HepG2 (cell line): ENCODE measurements around the gene CALR. TPM values are rescaled to one million over a fixed set of nuclear protein-coding genes. Genes with fewer than 3 reads are reported as not detected.

Experiments
- FOXP1 ChIP-seq, 2 experiments: fragments of 450-650 bp in 1 of 2; IDR thresholded peaks; 2 replicates each; pipeline ENCODE4 v1.6.1; 2017 to 2018; ENCODE audit warnings: antibody characterized with exemption in 1 of 2
- GATAD1 ChIP-seq: IDR thresholded peaks from 2 replicates; pipeline ENCODE4 v1.6.1; 2016; ENCODE audit warnings: missing genetic modification reagents, missing compliant biosample characterization
- KAT2B ChIP-seq: fragments of 150-350 bp; IDR thresholded peaks from 2 replicates; pipeline ENCODE4 v1.6.1; 2014; ENCODE audit warnings: low read depth, low read length, borderline replicate concordance
- KLF9 ChIP-seq: IDR thresholded peaks from 2 replicates; pipeline ENCODE4 v1.6.1; 2016; ENCODE audit warnings: low read depth
- KMT2A ChIP-seq: sonication (generic); formaldehyde crosslinking; IDR thresholded peaks from 2 replicates; pipeline ENCODE4 v1.4.0; 2020; ENCODE audit warnings: missing genetic modification reagents
- MEF2D ChIP-seq: sonication (generic); formaldehyde crosslinking; IDR thresholded peaks from 2 replicates; pipeline ENCODE4 v1.5.1; 2020; ENCODE audit warnings: mild to moderate bottlenecking, missing genetic modification reagents
- MLXIP ChIP-seq: sonication (generic); formaldehyde crosslinking; IDR thresholded peaks from 2 replicates; pipeline ENCODE4 v1.9.0; 2021; ENCODE audit warnings: missing genetic modification reagents, borderline replicate concordance
- PITX1 ChIP-seq: sonication (generic); formaldehyde crosslinking; IDR thresholded peaks from 2 replicates; pipeline ENCODE4 v1.5.1; 2020; ENCODE audit warnings: mild to moderate bottlenecking, missing genetic modification reagents
- PRDM10 ChIP-seq: sonication (generic); formaldehyde crosslinking; IDR thresholded peaks from 2 replicates; pipeline ENCODE4 v1.4.0; 2020; ENCODE audit warnings: low read depth, missing genetic modification reagents
- RERE ChIP-seq: IDR thresholded peaks from 2 replicates; pipeline ENCODE4 v1.6.1; 2016; ENCODE audit warnings: low read depth, missing genetic modification reagents, missing compliant biosample characterization
- TEAD2 ChIP-seq: sonication (generic); formaldehyde crosslinking; IDR thresholded peaks from 2 replicates; pipeline ENCODE4 v1.9.0; 2021; ENCODE audit warnings: missing genetic modification reagents
- ZNF33B ChIP-seq: sonication (generic); formaldehyde crosslinking; IDR thresholded peaks from 2 replicates; pipeline ENCODE4 v1.5.1; 2020; ENCODE audit warnings: mild to moderate bottlenecking, missing genetic modification reagents
- ZNF576 ChIP-seq: sonication (generic); formaldehyde crosslinking; IDR thresholded peaks from 2 replicates; pipeline ENCODE4 v1.4.0; 2020; ENCODE audit warnings: mild to moderate bottlenecking, missing genetic modification reagents
- ZNF589 ChIP-seq: sonication (generic); formaldehyde crosslinking; conservative IDR thresholded peaks from 2 replicates; pipeline ENCODE4 v1.8.0; 2022; ENCODE audit warnings: mild to moderate bottlenecking, moderate library complexity, missing genetic modification reagents
- ZNF614 ChIP-seq: IDR thresholded peaks from 2 replicates; pipeline ENCODE4 v1.6.1; 2018; ENCODE audit warnings: missing biosample characterization, missing genetic modification reagents, inconsistent platforms, borderline replicate concordance
- polyA plus RNA-seq, 8 experiments: library from polyadenylated mRNA; depleted of rRNA in 3 of 8; stranded (reverse) in 7 of 8; unstranded in 1 of 8; fragments of >200 nt; fragmentation: Illumina TruSeq in 4 of 8; extraction: Trizol in 4 of 8; gene quantifications; 2 replicates each; pipeline versions ENCODE4 v1.2.1 to v1.2.3, GENCODE V29; 2011 to 2016; ENCODE audit warnings: low read depth in 4 of 8, missing spikeins in 1 of 8, mixed read lengths in 1 of 8; ENCODE audit not compliant: insufficient read depth in 1 of 8
- total RNA-seq, 5 experiments: library from RNA; depleted of rRNA; stranded (reverse); fragments of >200 nt; fragmentation: Illumina TruSeq; extraction: Trizol; gene quantifications; 2 replicates each; pipeline ENCODE4 v1.2.3, GENCODE V29; 2016; ENCODE audit warnings: low read depth in 1 of 5

Gene CALR
- total and polyA plus RNA-seq, 2 of the 13 experiments (the other 11 are each of a cell fraction or from before 2014, with no cell fraction given): 898 to 934 TPM

GRCh38 chr19:12890787-12891552, 47.4 kb upstream of the CALR start, which contains the start of gene GCDH (continued):
- no peak for TF ChIP-seq KAT2B
- TF ChIP-seq ZNF614 (CRISPR knock-in tag): no peak
- no peak for TF ChIP-seq MLXIP (CRISPR knock-in tag)
- TF ChIP-seq KMT2A: no peak; the same call in none of the 2 replicates
- TF ChIP-seq GATAD1: peak; percentile 98
- TF ChIP-seq PRDM10 (CRISPR knock-in tag): peak; percentile 45; the same call in 1 of the 2 replicates
- no peak for TF ChIP-seq TEAD2 (CRISPR knock-in tag)
- TF ChIP-seq FOXP1 (IDR thresholded peaks at IDR 0.05): no peak
- TF ChIP-seq FOXP1 (CRISPR knock-in tag; IDR thresholded peaks at IDR 0.05): no peak
- no peak; the same call in 1 of the 2 replicates for TF ChIP-seq ZNF576
- TF ChIP-seq ZNF33B (CRISPR knock-in tag): peak; percentile 47; the same call in 1 of the 2 replicates
- peak; percentile 12; the same call in 1 of the 2 replicates for TF ChIP-seq PITX1 (CRISPR knock-in tag)
- no peak for TF ChIP-seq RERE (CRISPR knock-in tag)
- 0 out of 2 replicates have a peak, but pooled peaks have one; percentile 29 for TF ChIP-seq ZNF589 (CRISPR knock-in tag)
- no peak for TF ChIP-seq KLF9 (CRISPR knock-in tag)
- no peak for TF ChIP-seq MEF2D (CRISPR knock-in tag)
